T follicular helper cell (primary cell): ENCODE results near the gene OSMR.

Experiments used
- DNase-seq: peaks from one replicate; pipeline ENCODE4 v3.0.0-alpha.2; 2020; ENCODE audit warnings: low read depth

The OSMR gene

GRCh38 chr5:38871790-38872551 lies 26.2 kb downstream of the OSMR start:
- DNase-seq = no peak

GRCh38 chr5:38872826-38873225 lies 27.0 kb downstream of the OSMR start:
- no peak for DNase-seq

- DNase-seq = no peak
Measured at GRCh38 chr5:38874948-38875456, 29.2 kb downstream of the OSMR start.

DNA sequence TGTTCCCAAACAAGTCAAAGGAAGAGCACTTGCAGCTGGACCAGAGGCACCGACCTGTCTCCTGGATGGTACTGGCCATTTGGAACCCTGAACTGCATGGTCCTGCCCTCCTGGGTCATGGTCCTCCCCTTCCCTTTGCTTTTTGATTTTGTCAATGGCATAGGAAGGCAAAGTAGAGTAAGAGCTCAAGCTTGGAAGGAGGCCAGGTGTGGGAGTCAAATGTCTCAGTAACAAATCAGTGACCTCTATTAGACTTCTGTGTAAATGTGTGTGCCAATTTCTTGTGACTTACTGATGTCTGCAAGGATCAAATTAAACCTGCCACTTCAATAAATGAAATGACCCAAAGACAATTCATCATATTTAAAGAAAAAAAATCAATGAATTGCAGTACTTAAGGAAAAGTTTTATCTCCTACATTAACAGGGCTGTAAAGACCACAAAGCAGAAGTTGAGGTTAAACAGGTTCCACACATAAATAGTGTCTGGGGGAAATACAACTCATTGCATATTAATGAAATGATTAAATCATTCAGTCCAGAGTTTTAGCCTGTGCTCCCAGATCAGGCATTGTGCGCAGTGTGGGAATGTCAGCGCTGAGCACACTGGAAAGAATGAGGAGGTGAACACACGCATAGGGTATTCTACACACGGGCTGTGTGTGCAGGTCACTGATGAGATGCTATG lies 32.7 kb downstream of the OSMR start:
- DNase-seq = no peak

DNA sequence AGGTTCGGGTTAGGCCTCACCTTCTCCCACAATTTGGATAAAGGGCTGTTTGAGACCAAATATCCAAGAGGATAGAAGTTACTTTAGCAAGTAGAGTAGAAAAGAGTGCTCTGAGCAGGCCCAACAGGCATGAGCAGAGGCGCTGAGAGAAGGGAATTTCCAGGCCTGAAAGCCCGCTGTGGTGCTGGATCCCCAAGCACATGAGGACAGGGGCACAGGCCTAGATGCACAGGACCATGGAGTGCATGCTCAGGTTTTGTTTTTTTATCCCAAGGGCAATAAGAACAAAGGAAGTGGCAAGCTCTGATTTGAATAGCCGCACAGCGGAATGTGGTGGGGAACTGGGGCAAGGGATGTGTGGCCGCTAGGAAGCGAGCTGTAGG lies 33.3 kb downstream of the OSMR start:
- no peak for DNase-seq

- no peak for DNase-seq
Measured at GRCh38 chr5:38883842-38884241, 38.0 kb downstream of the OSMR start.

DNA sequence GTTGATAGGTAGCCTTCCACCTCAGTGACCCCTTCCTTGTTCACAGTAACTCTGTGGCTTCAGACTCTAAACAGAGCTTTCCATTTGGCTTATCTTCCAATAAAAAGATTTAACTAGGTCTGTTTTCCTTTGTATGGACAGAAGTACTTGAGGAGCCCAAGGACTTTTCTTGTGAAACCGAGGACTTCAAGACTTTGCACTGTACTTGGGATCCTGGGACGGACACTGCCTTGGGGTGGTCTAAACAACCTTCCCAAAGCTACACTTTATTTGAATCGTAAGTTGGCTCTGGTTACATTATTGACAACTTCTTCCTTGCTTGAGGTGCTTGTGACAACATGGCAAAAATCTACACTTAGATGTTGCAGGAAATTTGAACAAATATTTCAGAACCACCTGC lies 39.4 kb downstream of the OSMR start:
- DNase-seq = no peak

GRCh38 chr5:38888041-38888440 lies 42.2 kb downstream of the OSMR start:
- no peak for DNase-seq

GRCh38 chr5:38889424-38889823 lies 43.6 kb downstream of the OSMR start:
- no peak for DNase-seq

GRCh38 chr5:38891563-38891962 lies 45.8 kb downstream of the OSMR start:
- DNase-seq = no peak

- no peak for DNase-seq
Measured at GRCh38 chr5:38892363-38892762, 46.6 kb downstream of the OSMR start.

DNA sequence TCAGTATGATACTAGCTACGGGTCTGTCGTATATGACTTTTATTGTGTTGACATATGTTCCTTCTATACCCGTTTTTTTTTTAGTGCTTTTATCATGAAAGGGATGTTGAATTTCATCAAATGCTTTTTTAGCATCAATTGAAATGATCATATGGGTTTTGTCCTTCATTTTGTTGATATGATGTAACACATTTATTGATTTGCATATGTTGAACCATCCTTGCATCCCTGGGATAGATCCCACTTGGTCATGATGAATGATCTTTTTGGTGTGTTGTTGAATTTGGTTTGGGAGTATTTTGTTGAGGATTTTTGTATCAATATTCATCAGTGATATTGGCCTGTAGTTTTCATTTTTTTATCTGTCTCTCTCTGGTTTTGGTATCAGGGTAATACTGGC lies 50.9 kb downstream of the OSMR start:
- DNase-seq = no peak

DNA sequence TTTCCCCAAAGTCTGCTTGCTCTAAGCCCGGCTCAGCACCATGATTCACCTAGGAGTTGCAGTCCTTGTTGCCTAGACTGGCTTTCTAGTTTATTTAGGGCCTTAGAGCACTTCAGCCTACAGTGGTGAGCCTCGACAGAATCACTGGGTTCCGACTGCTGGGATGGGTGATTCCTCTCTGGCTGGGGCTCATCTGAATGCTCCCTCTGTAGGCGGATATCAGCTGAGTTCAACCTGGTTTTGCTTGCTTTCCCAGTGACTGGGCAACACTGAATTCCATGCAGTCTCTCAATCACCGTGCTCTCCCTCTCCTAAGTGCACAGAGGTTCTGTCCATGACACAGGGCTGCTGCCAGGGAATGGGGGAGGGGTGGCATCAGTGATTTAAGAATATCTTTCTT lies 54.1 kb downstream of the OSMR start:
- DNase-seq = no peak

DNA sequence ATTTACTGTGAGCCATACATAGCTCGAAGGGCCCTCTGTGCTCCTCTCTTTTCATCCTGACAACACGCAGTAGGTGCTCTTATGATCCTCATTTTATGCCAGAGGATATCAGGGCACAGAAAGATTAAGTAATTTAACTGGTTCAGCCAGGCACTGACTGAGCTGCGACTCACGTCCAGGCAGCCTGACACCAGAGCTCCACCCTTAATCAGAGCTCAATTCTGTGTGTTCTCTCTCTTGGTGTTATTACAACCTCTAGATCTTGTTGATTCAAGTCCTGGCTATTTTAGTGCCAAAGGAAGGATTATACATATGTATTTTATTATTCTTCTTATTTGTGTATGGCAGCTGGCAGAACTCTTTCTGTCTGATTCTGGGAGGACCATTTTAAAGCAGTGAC lies 59.7 kb downstream of the OSMR start:
- DNase-seq = no peak

- DNase-seq = no peak
Measured at GRCh38 chr5:38906503-38906902, 60.7 kb downstream of the OSMR start.

GRCh38 chr5:38911933-38912332 lies 66.1 kb downstream of the OSMR start:
- no peak for DNase-seq

GRCh38 chr5:38913714-38914113 lies 67.9 kb downstream of the OSMR start:
- no peak for DNase-seq

GRCh38 chr5:38916802-38917201 lies 71.0 kb downstream of the OSMR start:
- DNase-seq = no peak

- DNase-seq = no peak
Measured at GRCh38 chr5:38921174-38921573, 75.4 kb downstream of the OSMR start.

DNA sequence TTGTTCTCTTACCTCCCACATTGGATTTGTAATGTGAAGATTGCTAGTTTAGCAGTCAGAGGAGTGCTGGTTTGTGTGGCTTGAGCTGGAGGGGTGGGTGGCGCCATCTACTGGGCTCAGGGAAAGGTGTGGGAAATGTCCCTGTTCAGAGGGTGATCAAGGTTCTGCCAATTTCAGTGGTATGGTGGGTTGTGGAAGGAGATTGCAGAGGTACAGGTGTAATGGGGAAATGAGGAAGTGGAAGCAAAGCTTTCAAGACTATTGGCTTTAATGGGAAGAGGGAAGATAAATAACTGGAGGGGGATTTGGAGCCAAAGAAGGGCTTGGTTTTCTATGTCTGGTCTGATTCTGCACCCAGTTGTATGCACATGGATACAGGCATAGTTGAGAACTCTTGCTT lies 76.4 kb downstream of the OSMR start:
- peak; percentile 14 for DNase-seq

DNA sequence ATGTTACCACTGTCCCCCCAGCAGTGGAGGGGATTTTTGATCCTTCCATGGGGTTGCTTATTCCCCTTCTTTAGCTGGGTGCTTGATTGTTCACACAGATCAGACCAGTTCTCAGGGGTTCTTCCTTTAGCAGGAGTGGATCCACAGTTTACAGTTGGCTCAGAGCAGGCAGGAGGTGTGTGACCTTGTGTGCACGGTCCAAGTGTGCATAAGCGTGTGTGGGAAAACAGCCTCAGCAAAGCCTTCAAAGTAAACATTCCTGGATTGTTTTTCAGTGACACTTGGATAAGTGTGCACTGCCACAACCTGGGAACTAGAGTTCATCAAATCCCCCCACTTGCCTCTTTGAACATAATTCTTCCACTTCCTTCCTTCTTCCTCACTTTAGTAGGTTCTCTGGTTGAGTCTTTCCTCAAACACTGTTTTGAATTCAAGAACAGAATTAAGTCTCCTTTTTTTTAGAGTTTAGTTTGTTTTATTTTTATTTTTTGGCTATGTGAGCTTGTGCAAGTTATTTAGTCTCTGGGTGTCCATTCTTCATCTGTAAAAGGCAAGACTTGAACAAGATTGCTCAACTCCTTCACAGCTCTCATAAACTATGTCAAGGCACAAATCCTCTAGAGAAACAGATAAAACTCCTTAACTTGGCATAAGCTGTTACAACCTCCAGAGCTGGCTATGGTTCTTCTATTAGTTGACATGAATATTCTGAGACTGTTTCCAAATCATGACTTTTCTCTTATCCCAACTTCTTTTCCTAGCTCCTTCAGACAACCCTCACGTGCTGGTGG lies 78.0 kb downstream of the OSMR start:
- no peak for DNase-seq

- no peak for DNase-seq
Measured at GRCh38 chr5:38925154-38925925, 79.5 kb downstream of the OSMR start.
